KOPT-K1 (cell line): ENCODE measurements around the gene ZNF423.

Experiments used
- H3K27ac ChIP-seq: fragments of 200-600 bp; sonication (generic); 2 replicates; pipeline ENCODE4 v1.5.1; 2016; ENCODE audit warnings: antibody characterized with exemption, mild to moderate bottlenecking, low read depth, low read length; ENCODE audit not compliant: poor library complexity, severe bottlenecking
- H3K36me3 ChIP-seq: fragments of 200-600 bp; sonication (generic); 2 replicates; pipeline ENCODE4 v1.5.1; 2017; ENCODE audit warnings: antibody characterized with exemption, mild to moderate bottlenecking, low read length, moderate library complexity; ENCODE audit not compliant: insufficient read depth
- H3K9me3 ChIP-seq: fragments of 200-600 bp; sonication (generic); 2 replicates; pipeline ENCODE4 v1.5.1; 2017; ENCODE audit warnings: antibody characterized with exemption, low read length, mild to moderate bottlenecking; ENCODE audit not compliant: insufficient read depth, poor library complexity, severe bottlenecking

The ZNF423 gene

GRCh38 chr16:49652456-49653172, 203.3 kb downstream of the ZNF423 start:
- Histone ChIP-seq H3K36me3 (no peaks in the 10 kb centered on the region), H3K27ac (no peak overlapping the region), H3K9me3 (peaks cover 12% of the 10 kb centered on the region)

- Histone ChIP-seq H3K9me3 (peaks cover 18% of the 10 kb centered on the region), H3K27ac (no peak overlapping the region)
Measured at GRCh38 chr16:49651996-49652395, 203.9 kb downstream of the ZNF423 start.

GRCh38 chr16:49651226-49651625, 204.7 kb downstream of the ZNF423 start:
- H3K27ac ChIP-seq: no peak overlapping the region
- H3K36me3 ChIP-seq: no peaks in the 10 kb centered on the region
- H3K9me3 ChIP-seq: peaks cover 25% of the 10 kb centered on the region

More at GRCh38 chr16:49651996-49652395, 203.9 kb downstream of the ZNF423 start:
- no peaks in the 10 kb centered on the region for H3K36me3 ChIP-seq

- Histone ChIP-seq H3K27ac (no peak overlapping the region), H3K36me3 (no peaks in the 10 kb centered on the region)
Measured at GRCh38 chr16:49650603-49651002, 205.3 kb downstream of the ZNF423 start.

GRCh38 chr16:49649013-49649765, 206.7 kb downstream of the ZNF423 start:
- Histone ChIP-seq H3K9me3 (peaks cover 38% of the 10 kb centered on the region), H3K36me3 (no peaks in the 10 kb centered on the region), H3K27ac (no peak overlapping the region)

More at GRCh38 chr16:49650603-49651002, 205.3 kb downstream of the ZNF423 start:
- peaks cover 32% of the 10 kb centered on the region for H3K9me3 ChIP-seq

- Histone ChIP-seq H3K9me3 (peaks cover 38% of the 10 kb centered on the region), H3K36me3 (no peaks in the 10 kb centered on the region), H3K27ac (no peak overlapping the region)
Measured at GRCh38 chr16:49647673-49648072, 208.2 kb downstream of the ZNF423 start.

- Histone ChIP-seq H3K27ac (no peak overlapping the region), H3K9me3 (peaks cover 38% of the 10 kb centered on the region)
Measured at GRCh38 chr16:49645263-49645662, 210.6 kb downstream of the ZNF423 start.

GRCh38 chr16:49644145-49644463, 211.8 kb downstream of the ZNF423 start:
- no peak overlapping the region for H3K27ac ChIP-seq
- H3K9me3 ChIP-seq: peaks cover 38% of the 10 kb centered on the region
- no peaks in the 10 kb centered on the region for H3K36me3 ChIP-seq

More at GRCh38 chr16:49645263-49645662, 210.6 kb downstream of the ZNF423 start:
- H3K36me3 ChIP-seq: no peaks in the 10 kb centered on the region

GRCh38 chr16:49643429-49644144, 212.3 kb downstream of the ZNF423 start:
- H3K36me3 ChIP-seq: no peaks in the 10 kb centered on the region
- peaks cover 34% of the 10 kb centered on the region for H3K9me3 ChIP-seq
- no peak overlapping the region for H3K27ac ChIP-seq

GRCh38 chr16:49641250-49641649, 214.7 kb downstream of the ZNF423 start:
- Histone ChIP-seq H3K36me3 (no peaks in the 10 kb centered on the region), H3K27ac (peak overlapping the region; percentile 37), H3K9me3 (peaks cover 12% of the 10 kb centered on the region)

- peak overlapping the region; percentile 37 for H3K27ac ChIP-seq
- peaks cover 6% of the 10 kb centered on the region for H3K9me3 ChIP-seq
- H3K36me3 ChIP-seq: no peaks in the 10 kb centered on the region
Measured at GRCh38 chr16:49640581-49640980, 215.3 kb downstream of the ZNF423 start.

- H3K36me3 ChIP-seq: no peaks in the 10 kb centered on the region
- H3K27ac ChIP-seq: peak overlapping the region; percentile 37
- H3K9me3 ChIP-seq: no peaks in the 10 kb centered on the region
Measured at GRCh38 chr16:49639739-49640431, 216.0 kb downstream of the ZNF423 start.

GRCh38 chr16:49638673-49639610, 217.0 kb downstream of the ZNF423 start:
- H3K36me3 ChIP-seq: no peaks in the 10 kb centered on the region
- no peak overlapping the region for H3K27ac ChIP-seq

More at GRCh38 chr16:49638673-49639610, 217.0 kb downstream of the ZNF423 start:
- no peaks in the 10 kb centered on the region for H3K9me3 ChIP-seq
